B cell (primary cell): Measurements from ENCODE around the gene ZSCAN1. TPM values are rescaled to one million over a fixed set of nuclear protein-coding genes. Genes with fewer than 3 reads are reported as not detected.
A peak's percentile ranks its signal among the peaks of the same experiment; 100 is the strongest.
"Not testable (repeated sequence)": the region's sequence is repeated elsewhere in the genome, so short reads cannot be mapped to it uniquely, and the experiment has no call there.

Source experiments
- ATAC-seq: fragments of 200-7000 bp; cut with Tn5 transposase; one replicate; pipeline ENCODE4 v1.10.0; 2021; ENCODE audit warnings: low read depth, mild to moderate bottlenecking, moderate number of reproducible peaks, moderate library complexity
- CTCF ChIA-PET: fragments of 350-600 bp; sonication (Branson Sonifier 250); formaldehyde crosslinking; loops from one replicate; lab custom pipeline; 2021; ENCODE audit warnings: antibody characterized with exemption, inconsistent platforms; lab: Charles Lee
- POLR2A ChIA-PET: fragments of 350-600 bp; sonication (Branson Sonifier 250); formaldehyde crosslinking; loops from one replicate; lab custom pipeline; 2021; ENCODE audit warnings: antibody characterized with exemption; lab: Charles Lee
- DNase-seq: peaks from one replicate; pipeline ENCODE4 v3.0.0; 2013
- H2AFZ ChIP-seq: 2 replicates; pipeline ENCODE4 v1.6.1; 2012; ENCODE audit warnings: mild to moderate bottlenecking, low read depth, low read length; ENCODE audit not compliant: insufficient read depth, poor library complexity, severe bottlenecking
- H3K27ac ChIP-seq, 2 donors: 1 replicate in 1 of 2; 2 replicates in 1 of 2; pipeline ENCODE4 v1.5.1; 2012 to 2013; ENCODE audit warnings: low read length in 2 of 2, mild to moderate bottlenecking in 2 of 2, moderate library complexity in 1 of 2
- H3K27me3 ChIP-seq, 4 experiments: fragments of 200-600 bp in 1 of 4; sonication (generic) in 1 of 4; replicated peaks in 1 of 4; 1 replicate in 2 of 4; 2 replicates in 2 of 4; pipeline versions ENCODE4 v1.6.1 to v1.7.0; 2013 to 2016; ENCODE audit warnings: low read length in 3 of 4, mild to moderate bottlenecking in 2 of 4, mixed read lengths in 1 of 4, moderate library complexity in 1 of 4; ENCODE audit not compliant: insufficient read depth in 4 of 4, control insufficient read depth in 3 of 4; ENCODE audit errors: control extremely low read depth in 1 of 4
- H3K36me3 ChIP-seq, 2 experiments: replicated peaks in 1 of 2; 1 replicate in 1 of 2; 2 replicates in 1 of 2; pipeline versions ENCODE4 v1.6.1 to v1.7.1; 2013; ENCODE audit warnings: low read length in 1 of 2; ENCODE audit not compliant: insufficient read depth in 2 of 2, control insufficient read depth in 1 of 2; ENCODE audit errors: control extremely low read depth in 1 of 2, extremely low read depth in 1 of 2
- H3K4me1 ChIP-seq, 2 donors: fragments of 200-600 bp in 1 of 2; sonication (generic) in 1 of 2; 1 replicate in 1 of 2; 2 replicates in 1 of 2; pipeline versions ENCODE4 v1.5.1 to v1.6.1; 2013 to 2017; ENCODE audit warnings: low read length in 2 of 2; ENCODE audit not compliant: control insufficient read depth in 2 of 2, insufficient read depth in 2 of 2
- H3K4me2 ChIP-seq: replicated peaks from 2 replicates; pipeline ENCODE3; 2012; ENCODE audit warnings: mild to moderate bottlenecking, low read depth, low read length; ENCODE audit not compliant: poor library complexity, severe bottlenecking
- H3K4me3 ChIP-seq, 5 experiments: fragments of 200-600 bp in 1 of 5; sonication (generic) in 1 of 5; 1 replicate in 3 of 5; 2 replicates in 2 of 5; pipeline versions ENCODE4 v1.5.1 to v1.7.0; 2011 to 2016; ENCODE audit warnings: low read length in 4 of 5, mild to moderate bottlenecking in 4 of 5, low read depth in 2 of 5, control low read depth in 1 of 5, moderate library complexity in 1 of 5; ENCODE audit not compliant: insufficient read depth in 1 of 5; ENCODE audit errors: control extremely low read depth in 1 of 5, extremely low read depth in 1 of 5
- H3K79me2 ChIP-seq: fragments of 200-600 bp; sonication (generic); one replicate; pipeline ENCODE4 v1.6.0; 2016; ENCODE audit warnings: low read length; ENCODE audit not compliant: control insufficient read depth, insufficient read depth
- H3K9ac ChIP-seq: fragments of 200-600 bp; sonication (generic); 2 replicates; pipeline ENCODE4 v1.6.1; 2017; ENCODE audit warnings: mild to moderate bottlenecking, low read length, moderate library complexity
- H3K9me3 ChIP-seq, 3 donors: one replicate each; pipeline versions ENCODE4 v1.6.1 to v1.7.1; 2013; ENCODE audit warnings: low read length in 2 of 3; ENCODE audit not compliant: control insufficient read depth in 2 of 3, insufficient read depth in 1 of 3; ENCODE audit errors: control extremely low read depth in 1 of 3
- H4K20me1 ChIP-seq: 2 replicates; pipeline ENCODE4 v1.6.0; 2012; ENCODE audit warnings: mild to moderate bottlenecking, low read length; ENCODE audit not compliant: insufficient read depth, control insufficient read depth, poor library complexity, severe bottlenecking
- H3K27ac Mint-ChIP-seq: one replicate; pipeline ENCODE4 v1.8.0; 2021; ENCODE audit warnings: mixed read lengths
- H3K27me3 Mint-ChIP-seq: one replicate; pipeline ENCODE4 v1.8.0; 2021; ENCODE audit warnings: mixed read lengths
- H3K4me1 Mint-ChIP-seq: one replicate; pipeline ENCODE4 v1.8.0; 2021; ENCODE audit warnings: mixed read lengths
- H3K4me3 Mint-ChIP-seq: one replicate; pipeline ENCODE4 v1.8.0; 2021; ENCODE audit warnings: mixed read lengths
- H3K9me3 Mint-ChIP-seq: one replicate; pipeline ENCODE4 v1.8.0; 2022; ENCODE audit warnings: mixed read lengths; ENCODE audit not compliant: insufficient read depth
- CTCF ChIP-seq: fragments of 200-600 bp; IDR thresholded peaks from one replicate; pipeline ENCODE4 v1.8.0; 2022; ENCODE audit warnings: antibody characterized with exemption, mild to moderate bottlenecking
- EZH2 ChIP-seq: IDR thresholded peaks from 2 replicates; pipeline ENCODE4 v1.6.1; 2012; ENCODE audit warnings: borderline replicate concordance, low read depth, mild to moderate bottlenecking, moderate library complexity, low read length; ENCODE audit not compliant: insufficient read depth, poor library complexity, severe bottlenecking
- WGBS: methylation state at CpG from one replicate; pipeline ENCODE4 v1.1.5; 2013; ENCODE audit warnings: missing lambda C conversion rate; ENCODE audit not compliant: insufficient coverage; 5-methylcytosine and 5-hydroxymethylcytosine counted together
- intact Hi-C: fragments of 100-400 bp; cut with micrococcal nuclease; formaldehyde crosslinking; loops from one replicate; pipeline ENCODE4 v1.10.0; 2022
- polyA plus RNA-seq: library from polyadenylated mRNA; depleted of rRNA; stranded (reverse); fragments of >200 nt; gene quantifications from 2 replicates; pipeline ENCODE4 v1.2.3, GENCODE V29; 2012
- total RNA-seq, 2 donors: library from RNA; stranded (reverse); fragments of 120-200 nt in 1 of 2; gene quantifications; 1 replicate in 1 of 2; 2 replicates in 1 of 2; pipeline versions ENCODE4 v1.2.3 to v1.2.4, GENCODE V29; 2013 to 2022

ZSCAN1 gene
- total and polyA plus RNA-seq, 2 donors (not counting 1 experiment from before 2014, with no cell fraction given): 0.13 TPM; not detected in 1

GRCh38 chr19:58007285-58007684 is 26.5 kb upstream of the ZSCAN1 start:
- ATAC-seq (no peak), DNase-seq (peak; percentile 36)
- Histone ChIP-seq H3K36me3 (peaks cover 1 to 24% of the 10 kb centered on the region in 2 experiments), H3K27ac (no peak overlapping the region), H3K27me3 (no peaks in the 10 kb centered on the region), H3K4me1 (peaks cover 14 to 24% of the 10 kb centered on the region in 2 donors), H4K20me1 (no peaks in the 10 kb centered on the region), H3K79me2 (peaks cover 23% of the 10 kb centered on the region), H3K9me3 (peaks cover 0 to 70% (median 50%) of the 10 kb centered on the region in 3 donors), H2AFZ (no peak overlapping the region), H3K4me2 (no peak overlapping the region), H3K9ac (no peak overlapping the region), H3K4me3 (no peak overlapping the region)
- WGBS: 100% methylated on average over 1 of the region's 1 CpG
- ChIA-PET POLR2A (no interaction called here), CTCF (no interaction called here)
- H3K9me3 Mint-ChIP-seq: peaks cover 12% of the 10 kb centered on the region
- H3K27me3 Mint-ChIP-seq: no peaks in the 10 kb centered on the region
- peaks cover 28% of the 10 kb centered on the region for H3K4me1 Mint-ChIP-seq
- H3K27ac Mint-ChIP-seq: no peak overlapping the region
- intact Hi-C loops: loop anchor here (10.0 kb wide), 1 partner anchor 622 kb away; the partner anchor contains the start of gene ZNF548
- no peak for TF ChIP-seq CTCF
- TF ChIP-seq EZH2: no peak
- H3K4me3 Mint-ChIP-seq: no peak overlapping the region

GRCh38 chr19:58008877-58009276 is 24.9 kb upstream of the ZSCAN1 start:
- Mint-ChIP-seq H3K9me3 (peaks cover 12% of the 10 kb centered on the region), H3K4me1 (peaks cover 23% of the 10 kb centered on the region), H3K27ac (peak overlapping the region; percentile 46), H3K4me3 (peak overlapping the region; percentile 86)
- H3K36me3 ChIP-seq: peaks cover 1 to 24% of the 10 kb centered on the region in 2 experiments
- H3K4me2 ChIP-seq: peak overlapping the region; percentile 89
- peak overlapping the region in 1 of 5 experiments; percentile 55 for H3K4me3 ChIP-seq
- H3K27ac ChIP-seq, DNase-seq, H3K79me2 ChIP-seq, H3K9ac ChIP-seq, ATAC-seq, H2AFZ ChIP-seq, CTCF ChIA-PET, H3K27me3 ChIP-seq, H3K27me3 Mint-ChIP-seq, H4K20me1 ChIP-seq: not testable (repeated sequence)
- POLR2A ChIA-PET: interaction anchor here (0.6 kb wide), 1 partner anchor 68 kb away, joined by 3 read pairs; no protein-coding TSS in a partner anchor
- H3K9me3 ChIP-seq: peaks cover 0 to 71% (median 52%) of the 10 kb centered on the region in 3 donors
- WGBS: 61% methylated on average over 8 of the region's 10 CpGs
- H3K4me1 ChIP-seq: peaks cover 6 to 14% of the 10 kb centered on the region in 2 donors
- intact Hi-C loops: loop anchor here (10.0 kb wide), 1 partner anchor 624 kb away; the partner anchor contains the start of gene ZNF548
